ENCODE data around the gene BET1L.
"Not testable (repeated sequence)": the region's sequence is repeated elsewhere in the genome, so short reads cannot be mapped to it uniquely, and the experiment has no call there.

Gene BET1L

DNA sequence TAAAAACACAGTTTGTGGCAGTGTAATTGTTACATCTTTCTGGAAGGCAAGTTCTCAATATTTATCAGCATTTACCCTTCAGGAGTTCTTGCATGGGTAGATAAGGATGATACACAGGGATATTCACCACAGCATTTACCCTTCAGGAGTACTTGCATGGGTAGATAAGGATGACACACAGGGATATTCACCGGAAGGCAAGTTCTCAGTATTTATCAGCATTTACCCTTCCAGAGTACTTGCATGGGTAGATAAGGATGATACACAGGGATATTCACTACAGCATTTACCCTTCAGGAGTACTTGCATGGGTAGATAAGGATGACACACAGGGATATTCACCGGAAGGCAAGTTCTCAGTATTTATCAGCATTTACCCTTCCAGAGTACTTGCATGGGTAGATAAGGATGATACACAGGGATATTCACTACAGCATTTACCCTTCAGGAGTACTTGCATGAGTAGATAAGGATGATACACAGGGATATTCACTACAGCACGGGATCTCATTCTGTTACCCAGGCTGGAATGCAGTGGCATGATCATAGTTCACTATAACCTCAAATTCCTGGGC lies 13.5 kb upstream of the BET1L start:
- not testable (repeated sequence) for H3K4me1 ChIP-seq (ENCODE audit: control insufficient read depth in 2 of 2, insufficient read depth in 1 of 2, low read depth in 1 of 2, low read length in 2 of 2)

GRCh38 chr11:218815-219593 lies 11.8 kb upstream of the BET1L start:
- H3K27me3 ChIP-seq (ENCODE audit: control insufficient read depth in 3 of 3, insufficient read depth in 3 of 3, low read depth in 1 of 3, low read length in 3 of 3) = no peaks in the 10 kb centered on the region
- H2BK15ac ChIP-seq (ENCODE audit: low read length) = no peak overlapping the region
- peak overlapping the region; percentile 11 for H3K23ac ChIP-seq (ENCODE audit: low read depth, low read length, poor library complexity)
- no peak overlapping the region for H2BK120ac ChIP-seq (ENCODE audit: low read depth, low read length)
- no peak overlapping the region for H3K18ac ChIP-seq (ENCODE audit: low read length)
- peaks cover 5% of the 10 kb centered on the region for H3K79me1 ChIP-seq (ENCODE audit: low read depth, low read length)
- H2BK5ac ChIP-seq (ENCODE audit: low read length) = no peak overlapping the region
- no peak overlapping the region for H2AK5ac ChIP-seq (ENCODE audit: low read depth, low read length)
- H2AFZ ChIP-seq (ENCODE audit: low read length) = no peak overlapping the region
- no peaks in the 10 kb centered on the region for H3K4me1 ChIP-seq (ENCODE audit: control insufficient read depth in 2 of 2, insufficient read depth in 1 of 2, low read depth in 1 of 2, low read length in 2 of 2)
- no peak overlapping the region for H3K27ac ChIP-seq (replicated peaks; ENCODE audit: low read length)
- WGBS, 2 donors (ENCODE audit: extremely low coverage in 2 of 2, insufficient read length in 2 of 2, insufficient replicate concordance in 1 of 2) = no CpG with 5 or more reads among the region's 29 CpGs
- H2BK12ac ChIP-seq (ENCODE audit: low read length) = no peak overlapping the region
- H3K4me3 ChIP-seq (ENCODE audit: low read length in 2 of 2) = no peak overlapping the region
- H3K4me2 ChIP-seq (ENCODE audit: insufficient read depth, low read length, poor library complexity, severe bottlenecking) = no peak overlapping the region
- peaks cover 0 to 2% of the 10 kb centered on the region in 2 donors for H3K9me3 ChIP-seq (replicated peaks in 1 of 2; ENCODE audit: control insufficient read depth in 2 of 2, insufficient read depth in 1 of 2, low read depth in 1 of 2, low read length in 2 of 2)
- peaks cover 33 to 65% of the 10 kb centered on the region in 2 donors for H3K36me3 ChIP-seq (replicated peaks in 1 of 2; ENCODE audit: control insufficient read depth in 2 of 2, insufficient read depth in 2 of 2, low read length in 2 of 2)
- no peak overlapping the region for H4K91ac ChIP-seq (ENCODE audit: low read depth, low read length, poor library complexity)
- no peak overlapping the region for H3K14ac ChIP-seq (ENCODE audit: low read length)
- no peak overlapping the region for H3K4ac ChIP-seq (ENCODE audit: low read length)
- H3K9ac ChIP-seq (ENCODE audit: low read depth, low read length, poor library complexity) = peak overlapping the region; percentile 7
- no peak for DNase-seq (ENCODE audit: low spot score)
- no peak overlapping the region for H4K8ac ChIP-seq (ENCODE audit: low read depth, low read length)

More for the DNA sequence above, 13.5 kb upstream of the BET1L start:
- not testable (repeated sequence) for H3K4me3 ChIP-seq (ENCODE audit: low read length in 2 of 2); DNase-seq (ENCODE audit: low spot score); H3K14ac ChIP-seq (ENCODE audit: low read length); H3K4ac ChIP-seq (ENCODE audit: low read length); H2BK120ac ChIP-seq (ENCODE audit: low read depth, low read length); H3K27me3 ChIP-seq (ENCODE audit: control insufficient read depth in 3 of 3, insufficient read depth in 3 of 3, low read depth in 1 of 3, low read length in 3 of 3); H3K4me2 ChIP-seq (ENCODE audit: insufficient read depth, low read length, poor library complexity, severe bottlenecking); H2BK5ac ChIP-seq (ENCODE audit: low read length); H3K9ac ChIP-seq (ENCODE audit: low read depth, low read length, poor library complexity); H4K8ac ChIP-seq (ENCODE audit: low read depth, low read length); H3K18ac ChIP-seq (ENCODE audit: low read length); H2AK5ac ChIP-seq (ENCODE audit: low read depth, low read length); H3K27ac ChIP-seq (replicated peaks; ENCODE audit: low read length); H2BK15ac ChIP-seq (ENCODE audit: low read length); H4K91ac ChIP-seq (ENCODE audit: low read depth, low read length, poor library complexity); H3K9me3 ChIP-seq (replicated peaks in 1 of 2; ENCODE audit: control insufficient read depth in 2 of 2, insufficient read depth in 1 of 2, low read depth in 1 of 2, low read length in 2 of 2); H2BK12ac ChIP-seq (ENCODE audit: low read length); H3K79me1 ChIP-seq (ENCODE audit: low read depth, low read length); H2AFZ ChIP-seq (ENCODE audit: low read length); H3K23ac ChIP-seq (ENCODE audit: low read depth, low read length, poor library complexity)
- no CpG with 5 or more reads among the region's 3 CpGs for WGBS, 2 donors (ENCODE audit: extremely low coverage in 2 of 2, insufficient read length in 2 of 2, insufficient replicate concordance in 1 of 2)
- H3K36me3 ChIP-seq (replicated peaks in 1 of 2; ENCODE audit: control insufficient read depth in 2 of 2, insufficient read depth in 2 of 2, low read length in 2 of 2) = peaks cover 21 to 52% of the 10 kb centered on the region in 2 donors

GRCh38 chr11:217704-218103 lies 10.5 kb upstream of the BET1L start:
- H4K8ac ChIP-seq (ENCODE audit: low read depth, low read length) = no peak overlapping the region
- H2AFZ ChIP-seq (ENCODE audit: low read length) = no peak overlapping the region
- no peak overlapping the region for H2AK5ac ChIP-seq (ENCODE audit: low read depth, low read length)
- no peaks in the 10 kb centered on the region for H3K4me1 ChIP-seq (ENCODE audit: control insufficient read depth in 2 of 2, insufficient read depth in 1 of 2, low read depth in 1 of 2, low read length in 2 of 2)
- DNase-seq (ENCODE audit: low spot score) = no peak
- no peak overlapping the region for H2BK5ac ChIP-seq (ENCODE audit: low read length)
- no peak overlapping the region for H4K91ac ChIP-seq (ENCODE audit: low read depth, low read length, poor library complexity)
- no CpG with 5 or more reads among the region's 3 CpGs for WGBS, 2 donors (ENCODE audit: extremely low coverage in 2 of 2, insufficient read length in 2 of 2, insufficient replicate concordance in 1 of 2)
- H2BK120ac ChIP-seq (ENCODE audit: low read depth, low read length) = no peak overlapping the region
- no peak overlapping the region for H2BK12ac ChIP-seq (ENCODE audit: low read length)
- H3K4ac ChIP-seq (ENCODE audit: low read length) = no peak overlapping the region
- no peak overlapping the region for H3K4me2 ChIP-seq (ENCODE audit: insufficient read depth, low read length, poor library complexity, severe bottlenecking)
- no peaks in the 10 kb centered on the region for H3K27me3 ChIP-seq (ENCODE audit: control insufficient read depth in 3 of 3, insufficient read depth in 3 of 3, low read depth in 1 of 3, low read length in 3 of 3)
- no peak overlapping the region for H3K9ac ChIP-seq (ENCODE audit: low read depth, low read length, poor library complexity)
- H3K36me3 ChIP-seq (replicated peaks in 1 of 2; ENCODE audit: control insufficient read depth in 2 of 2, insufficient read depth in 2 of 2, low read length in 2 of 2) = peaks cover 41 to 76% of the 10 kb centered on the region in 2 donors
- no peak overlapping the region for H3K18ac ChIP-seq (ENCODE audit: low read length)
- peaks cover 0 to 2% of the 10 kb centered on the region in 2 donors for H3K9me3 ChIP-seq (replicated peaks in 1 of 2; ENCODE audit: control insufficient read depth in 2 of 2, insufficient read depth in 1 of 2, low read depth in 1 of 2, low read length in 2 of 2)
- no peak overlapping the region for H3K23ac ChIP-seq (ENCODE audit: low read depth, low read length, poor library complexity)
- no peak overlapping the region for H3K14ac ChIP-seq (ENCODE audit: low read length)
- no peak overlapping the region for H3K4me3 ChIP-seq (ENCODE audit: low read length in 2 of 2)
- no peak overlapping the region for H3K27ac ChIP-seq (replicated peaks; ENCODE audit: low read length)
- H2BK15ac ChIP-seq (ENCODE audit: low read length) = no peak overlapping the region
- H3K79me1 ChIP-seq (ENCODE audit: low read depth, low read length) = no peaks in the 10 kb centered on the region

DNA sequence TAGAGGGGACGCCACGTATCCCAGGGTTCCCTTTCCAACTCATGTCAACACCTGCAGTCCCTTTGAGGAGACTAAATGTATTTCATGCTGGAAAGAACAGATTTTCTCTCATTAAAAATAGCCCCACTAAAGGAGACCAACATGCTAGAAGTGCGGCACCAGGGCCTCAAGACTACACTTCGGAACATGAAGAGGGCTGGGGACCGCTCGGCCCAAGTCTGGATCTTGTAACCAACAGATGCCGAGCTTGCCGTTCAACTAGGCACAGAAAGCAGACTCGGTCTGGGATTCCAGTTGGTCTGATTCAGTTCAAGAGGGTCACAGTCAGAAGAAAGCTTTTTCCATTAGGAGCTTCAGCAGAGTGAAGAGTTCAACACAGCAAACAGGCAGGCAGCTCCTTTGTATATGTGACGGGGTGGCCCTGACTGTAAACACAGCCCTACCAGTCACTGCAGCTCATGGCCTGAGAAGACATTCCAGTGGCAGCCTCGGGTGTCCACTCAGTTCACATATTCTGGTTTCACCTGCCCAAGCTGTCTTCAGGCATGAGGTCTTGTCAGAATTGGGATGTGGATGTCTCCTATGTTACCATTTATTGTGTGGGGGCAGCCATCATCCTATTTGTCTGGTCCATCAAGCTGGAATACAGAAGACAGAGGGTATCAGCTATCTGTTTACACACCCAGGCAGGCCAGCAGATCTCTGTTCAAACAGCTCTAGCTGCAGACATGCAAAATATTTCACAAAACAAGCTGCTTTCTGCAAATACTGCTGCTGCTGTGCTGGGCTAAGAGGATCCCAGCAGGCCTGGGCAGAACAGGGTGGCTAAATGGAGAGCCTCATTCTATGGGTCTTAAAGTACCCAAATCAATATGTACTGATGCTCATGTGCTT lies 9.1 kb upstream of the BET1L start:
- Histone ChIP-seq H3K9me3 (replicated peaks in 1 of 2; ENCODE audit: control insufficient read depth in 2 of 2, insufficient read depth in 1 of 2, low read depth in 1 of 2, low read length in 2 of 2) (no peaks in the 10 kb centered on the region), H3K4me1 (ENCODE audit: control insufficient read depth in 2 of 2, insufficient read depth in 1 of 2, low read depth in 1 of 2, low read length in 2 of 2) (no peaks in the 10 kb centered on the region), H2BK15ac (ENCODE audit: low read length) (no peak overlapping the region), H2BK5ac (ENCODE audit: low read length) (no peak overlapping the region), H4K8ac (ENCODE audit: low read depth, low read length) (no peak overlapping the region), H2BK12ac (ENCODE audit: low read length) (no peak overlapping the region), H4K91ac (ENCODE audit: low read depth, low read length, poor library complexity) (no peak overlapping the region), H3K4me3 (ENCODE audit: low read length in 2 of 2) (no peak overlapping the region), H3K4me2 (ENCODE audit: insufficient read depth, low read length, poor library complexity, severe bottlenecking) (no peak overlapping the region), H3K79me1 (ENCODE audit: low read depth, low read length) (peaks cover 2% of the 10 kb centered on the region), H3K9ac (ENCODE audit: low read depth, low read length, poor library complexity) (no peak overlapping the region), H2BK120ac (ENCODE audit: low read depth, low read length) (no peak overlapping the region), H3K14ac (ENCODE audit: low read length) (no peak overlapping the region), H3K27me3 (ENCODE audit: control insufficient read depth in 3 of 3, insufficient read depth in 3 of 3, low read depth in 1 of 3, low read length in 3 of 3) (no peaks in the 10 kb centered on the region), H2AFZ (ENCODE audit: low read length) (no peak overlapping the region), H3K27ac (replicated peaks; ENCODE audit: low read length) (no peak overlapping the region), H3K23ac (ENCODE audit: low read depth, low read length, poor library complexity) (no peak overlapping the region), H3K36me3 (replicated peaks in 1 of 2; ENCODE audit: control insufficient read depth in 2 of 2, insufficient read depth in 2 of 2, low read length in 2 of 2) (peaks cover 49 to 77% of the 10 kb centered on the region in 2 donors), H2AK5ac (ENCODE audit: low read depth, low read length) (no peak overlapping the region), H3K18ac (ENCODE audit: low read length) (no peak overlapping the region), H3K4ac (ENCODE audit: low read length) (no peak overlapping the region)
- WGBS, 2 donors (ENCODE audit: extremely low coverage in 2 of 2, insufficient read length in 2 of 2, insufficient replicate concordance in 1 of 2) = no CpG with 5 or more reads among the region's 11 CpGs
- no peak for DNase-seq (ENCODE audit: low spot score)
